Measurements from ENCODE around the gene TMTC2.

The TMTC2 gene

DNA sequence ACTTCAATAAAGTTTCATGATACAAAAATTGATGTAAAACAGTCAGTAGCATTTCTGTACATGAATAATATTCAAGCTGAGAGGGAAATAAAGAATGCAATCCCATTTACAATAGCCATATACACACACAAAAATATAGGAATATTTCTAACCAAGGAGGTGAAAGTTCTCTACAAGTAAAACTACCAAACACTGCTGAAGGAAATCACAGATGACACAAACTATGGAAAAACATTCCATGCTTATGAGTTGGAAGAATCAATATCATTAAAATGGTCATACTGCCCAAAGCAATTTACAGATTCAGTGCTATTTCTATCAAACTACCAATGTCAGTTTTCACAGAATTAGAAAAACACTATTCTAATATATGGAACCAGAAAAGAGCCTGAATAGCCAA, 272.3 kb downstream of the TMTC2 start:
- DNase-seq: no peak

DNA sequence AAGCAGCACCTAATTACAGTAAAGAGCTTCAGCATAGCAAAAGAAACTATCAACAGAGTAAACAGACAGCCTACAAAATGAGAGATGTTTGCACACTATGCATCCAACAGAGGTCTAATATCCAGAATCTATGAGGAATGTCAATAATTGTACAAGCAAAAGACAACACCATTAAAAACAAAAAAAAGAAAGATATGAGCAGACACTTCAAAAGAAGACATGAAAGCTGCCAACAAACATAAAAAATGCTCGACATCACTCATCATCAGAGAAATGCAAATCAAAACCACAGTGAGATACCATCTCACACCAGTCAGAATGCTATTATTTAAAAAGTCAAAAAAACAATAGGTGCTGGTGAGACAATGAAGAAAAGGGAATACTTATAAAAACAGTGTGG, 273.1 kb downstream of the TMTC2 start:
- no peak for DNase-seq

DNA sequence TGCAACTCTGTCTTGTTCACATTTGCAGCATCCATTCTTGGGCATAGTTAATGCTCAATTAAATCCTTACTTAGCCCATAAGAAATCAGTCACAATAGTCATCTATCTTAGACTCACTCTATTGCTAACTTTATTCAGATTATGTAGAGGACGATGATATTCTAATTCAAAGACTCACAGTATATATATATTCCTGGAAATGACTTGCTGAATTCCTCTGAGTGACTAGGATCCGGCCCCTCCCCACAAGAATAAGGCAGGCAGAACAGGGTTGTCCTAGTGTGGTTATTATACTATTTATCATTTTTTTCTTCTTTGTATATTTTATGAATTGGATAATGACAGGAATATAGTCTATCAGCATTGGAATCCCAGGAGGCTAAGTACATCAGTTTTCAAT, 275.1 kb downstream of the TMTC2 start:
- no peak for DNase-seq

DNA sequence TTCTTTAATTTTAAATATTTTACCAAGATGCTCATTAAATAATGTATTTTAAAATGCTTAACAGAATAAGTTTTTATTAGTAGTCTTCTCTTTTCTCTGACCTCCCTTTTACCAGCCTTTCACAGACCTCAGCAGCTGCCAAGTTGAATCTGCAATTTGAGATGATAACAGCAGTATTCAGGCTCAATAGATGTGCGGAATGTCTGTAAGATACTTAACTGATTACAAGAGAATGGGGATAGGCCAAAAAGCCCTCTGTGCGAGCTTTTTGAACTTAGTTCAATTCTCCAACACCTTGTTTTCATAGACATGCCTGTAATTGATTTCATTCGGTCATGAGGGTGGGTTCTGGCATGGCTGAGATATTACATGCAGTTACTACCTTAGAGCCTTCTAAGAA, 277.2 kb downstream of the TMTC2 start:
- no peak for DNase-seq

DNA sequence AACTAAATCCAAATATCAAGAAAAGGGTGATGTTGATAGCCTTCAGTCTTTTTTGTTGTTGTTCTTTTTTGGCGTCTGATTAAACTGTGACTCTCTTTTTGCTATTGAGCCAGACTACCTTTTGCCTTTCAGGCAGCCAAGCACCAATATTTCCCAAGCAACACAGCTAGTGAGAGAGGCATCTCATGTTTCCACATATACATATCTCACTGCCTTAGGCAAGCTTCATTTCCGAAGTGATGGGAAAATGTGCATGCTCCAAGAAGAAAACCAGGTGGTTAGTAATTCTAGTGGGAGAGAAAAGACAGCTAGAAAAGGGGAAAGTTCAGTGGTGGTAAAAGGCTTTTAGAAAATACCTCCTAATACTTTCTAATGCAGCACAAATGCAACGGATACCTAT, 277.7 kb downstream of the TMTC2 start:
- no peak for DNase-seq

DNA sequence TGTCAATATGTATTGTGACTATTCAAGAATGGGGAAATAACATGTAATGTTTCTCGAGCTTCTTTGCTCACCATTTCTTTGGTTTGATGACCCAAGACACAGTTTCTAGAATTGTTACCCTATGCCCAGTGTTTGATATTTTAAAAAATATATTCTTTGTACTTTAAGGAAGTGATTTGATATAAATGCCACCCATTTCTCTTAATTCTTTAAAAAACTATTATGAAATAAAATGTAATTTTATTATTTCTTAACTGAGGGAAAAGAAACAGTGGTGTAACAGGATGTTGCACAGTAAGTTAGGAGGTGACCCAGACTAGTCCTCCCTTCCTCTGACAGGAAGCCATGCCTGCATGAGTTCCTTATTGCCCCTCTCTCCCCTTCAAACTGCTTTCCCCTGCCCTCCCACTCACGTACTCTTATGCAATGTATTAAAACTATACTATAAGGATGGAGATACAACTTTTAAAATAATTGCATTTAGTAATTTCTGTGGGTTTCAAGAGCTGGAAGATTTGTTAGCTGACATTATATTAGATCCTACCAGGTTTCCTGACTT, 279.4 kb downstream of the TMTC2 start:
- DNase-seq: no peak

DNA sequence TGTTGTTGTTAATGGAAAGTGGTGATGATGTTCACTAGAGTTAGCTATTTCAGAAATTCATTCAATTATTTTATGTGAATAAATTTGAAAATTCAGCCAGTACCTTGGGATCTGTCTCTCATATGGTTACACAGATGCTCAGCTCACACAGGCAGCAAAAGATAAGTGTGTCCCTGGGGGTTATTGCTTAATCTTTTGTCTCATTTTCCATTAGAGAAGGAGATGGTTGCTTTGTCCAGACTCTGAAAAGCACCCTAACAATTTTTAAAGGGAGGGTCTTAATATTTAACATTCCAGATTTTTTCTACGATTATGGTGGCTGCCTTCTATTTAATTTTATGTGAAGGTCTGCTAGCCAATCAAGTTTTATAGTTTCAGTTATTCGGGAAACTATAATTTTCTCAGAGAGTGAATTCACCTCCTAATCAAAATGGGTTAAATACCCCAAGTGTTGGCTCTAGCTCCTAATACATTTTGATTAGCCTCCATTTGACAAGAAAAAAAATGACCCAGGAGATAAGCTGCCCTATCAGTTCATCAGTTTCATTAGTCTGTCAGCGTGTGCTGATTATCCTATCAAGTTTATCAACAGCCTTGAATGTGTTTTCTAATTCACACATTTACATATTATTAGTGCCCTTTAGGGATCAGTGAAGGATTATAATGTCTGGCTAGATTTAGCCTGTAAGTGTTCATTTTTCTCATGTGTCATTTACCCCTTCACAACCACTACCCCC, 282.1 kb downstream of the TMTC2 start:
- no peak for DNase-seq

DNA sequence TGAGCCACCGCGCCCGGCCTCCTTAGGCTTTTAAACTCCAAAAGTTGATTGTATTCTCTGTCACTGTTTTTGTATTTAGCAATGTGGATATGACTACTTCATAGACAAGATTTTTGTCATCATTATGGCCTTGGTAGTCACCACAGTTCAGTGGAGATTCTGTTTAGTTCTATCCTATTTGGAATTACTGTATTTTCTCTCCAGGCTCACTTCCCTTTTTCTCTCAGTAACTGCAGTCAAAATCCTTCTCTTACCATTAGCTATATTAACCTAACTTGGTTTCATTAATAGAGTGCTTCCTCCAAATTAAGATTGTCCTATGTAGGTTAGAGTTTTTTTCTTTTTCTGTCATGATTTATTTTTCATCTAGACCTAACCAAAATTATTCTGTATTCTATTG, 283.9 kb downstream of the TMTC2 start:
- DNase-seq: no peak

DNA sequence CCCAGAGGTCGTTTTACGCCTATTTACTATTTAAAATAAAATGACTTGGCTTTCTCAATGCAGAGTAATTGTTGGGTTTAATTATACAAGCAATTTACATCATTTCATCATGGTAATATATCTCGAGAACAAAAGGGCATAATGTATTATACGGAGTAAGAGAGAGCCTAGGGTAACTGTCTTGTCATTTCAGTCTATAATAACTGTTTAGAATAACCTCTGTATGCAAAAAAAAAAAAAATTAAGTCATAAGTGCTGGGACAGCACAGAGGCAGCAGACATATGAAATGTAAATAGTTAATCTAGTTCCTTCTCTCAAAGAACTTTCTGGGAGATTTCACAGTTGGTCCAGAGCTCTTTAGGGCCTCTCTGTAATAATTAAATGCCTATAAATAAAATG, 284.9 kb downstream of the TMTC2 start:
- no peak for DNase-seq

DNA sequence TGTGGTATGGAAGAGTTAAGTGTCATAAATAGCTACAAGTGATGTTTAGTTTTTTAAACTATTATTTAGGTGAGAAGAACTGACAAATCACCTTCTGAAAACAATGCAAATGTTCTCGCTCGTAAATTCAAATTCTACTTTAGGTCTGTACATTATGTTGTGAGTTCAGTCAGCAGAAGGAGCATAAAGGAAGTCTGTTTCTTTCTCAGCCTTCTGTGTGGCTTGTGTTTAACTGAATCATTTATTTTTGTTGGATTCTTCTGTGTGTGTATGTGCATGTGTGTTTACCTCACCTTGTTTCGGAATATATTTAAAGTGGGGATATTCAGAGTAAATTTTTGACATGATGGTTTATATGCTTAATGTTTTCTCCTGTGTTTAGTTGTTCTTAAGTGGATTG, 285.9 kb downstream of the TMTC2 start:
- no peak for DNase-seq

DNA sequence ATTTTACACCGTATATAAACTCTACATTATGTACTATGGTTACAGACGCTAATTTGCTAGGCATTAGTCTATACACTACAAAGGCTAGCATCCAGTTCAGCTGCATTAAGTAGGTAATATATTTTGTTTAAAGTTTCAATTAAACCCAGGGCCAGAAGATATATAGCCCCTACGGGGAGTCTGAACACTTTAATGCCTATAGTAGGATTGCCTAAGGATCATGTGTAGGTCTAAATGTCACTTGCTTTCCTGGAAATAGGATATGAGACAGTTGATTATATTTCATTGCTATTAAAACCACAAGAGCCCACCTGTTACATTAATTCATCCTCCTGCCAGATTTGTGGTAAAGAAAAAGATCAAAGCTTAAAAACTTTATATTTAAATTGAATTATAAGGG, 286.9 kb downstream of the TMTC2 start:
- DNase-seq: no peak

DNA sequence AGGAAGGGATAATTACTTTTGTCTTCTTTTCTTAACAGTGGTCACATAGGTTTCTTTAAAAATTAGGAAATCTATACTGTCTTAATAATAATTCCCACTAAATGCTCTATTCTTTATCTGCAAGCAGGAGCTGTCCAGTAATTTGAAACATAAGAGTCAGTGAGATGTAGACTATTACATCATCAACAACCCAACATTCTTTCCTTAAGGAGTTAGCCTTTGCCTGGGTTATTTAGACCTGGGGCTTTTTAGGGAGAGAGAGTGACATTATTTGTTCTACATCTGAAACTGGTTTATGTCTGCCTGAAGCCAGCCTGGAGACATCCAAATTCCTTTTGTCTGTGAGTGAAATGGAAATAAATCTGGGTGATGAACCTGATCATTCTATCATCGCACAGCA, 294.4 kb downstream of the TMTC2 start:
- DNase-seq: no peak

DNA sequence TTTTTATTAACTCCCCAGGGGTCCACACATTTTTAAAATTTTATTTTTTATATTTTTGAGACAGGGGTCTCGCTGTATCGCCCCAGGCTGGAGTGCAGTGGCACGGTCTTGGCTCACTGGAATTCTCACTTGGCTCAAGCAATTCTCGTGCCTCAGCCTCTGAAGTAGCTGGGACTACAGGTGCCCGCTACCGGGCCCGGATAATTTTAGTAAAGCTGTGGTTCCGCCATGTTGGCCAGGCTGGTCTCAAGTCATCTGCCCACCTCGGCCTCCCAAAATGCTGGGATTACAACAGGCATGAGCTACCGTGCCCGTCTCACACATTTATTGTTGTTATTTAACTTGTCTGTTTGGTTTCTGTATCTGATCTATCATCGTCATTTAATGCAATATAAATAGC, 307.4 kb downstream of the TMTC2 start:
- no peak for DNase-seq

DNA sequence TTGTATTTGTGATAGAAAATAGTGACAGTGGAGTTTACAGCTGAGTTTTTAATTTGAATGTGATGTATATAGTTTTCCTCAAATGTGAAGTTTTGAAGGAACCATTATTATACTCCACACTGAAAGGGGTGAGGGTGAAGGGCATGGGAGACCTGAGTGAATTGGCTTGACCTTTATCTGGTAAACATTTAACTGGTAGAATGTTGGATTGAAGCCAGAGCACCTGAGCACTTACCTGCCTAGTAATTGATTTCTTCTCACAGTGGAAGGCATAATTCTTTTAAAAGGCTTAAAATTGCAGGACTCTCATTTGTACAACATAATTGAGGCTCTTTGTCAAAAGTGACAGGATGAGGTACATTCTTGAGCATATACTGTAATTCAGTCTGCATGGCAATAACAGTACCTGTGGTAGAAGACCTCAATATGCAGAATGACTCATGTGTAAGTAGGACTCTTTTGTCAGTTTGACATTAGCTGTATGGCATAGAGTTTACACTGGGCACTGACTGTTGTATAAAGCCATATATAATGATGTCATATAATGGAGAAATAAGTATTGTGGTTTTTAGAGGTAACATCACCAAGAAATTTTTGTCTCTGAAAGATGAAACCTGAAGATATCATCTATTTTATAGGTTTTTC, 309.6 kb downstream of the TMTC2 start:
- DNase-seq: no peak

DNA sequence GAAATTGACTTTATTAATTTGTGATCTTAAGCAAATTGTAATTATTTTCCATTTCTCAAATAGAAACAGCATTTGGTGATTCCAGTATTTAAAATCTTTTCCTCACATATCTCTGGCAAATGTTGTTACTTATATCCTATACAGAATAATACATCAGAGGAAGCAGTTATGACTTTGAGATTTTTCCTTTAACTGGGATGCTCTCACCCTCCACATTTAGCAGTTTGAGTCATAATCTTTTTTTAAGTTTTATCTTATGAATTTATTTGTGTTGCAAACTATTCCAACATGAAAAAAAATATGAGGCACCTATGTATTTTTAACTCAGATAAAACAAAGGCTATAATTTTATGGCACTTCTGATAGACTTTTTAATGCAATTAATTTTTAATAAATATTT, 311.8 kb downstream of the TMTC2 start:
- no peak for DNase-seq

DNA sequence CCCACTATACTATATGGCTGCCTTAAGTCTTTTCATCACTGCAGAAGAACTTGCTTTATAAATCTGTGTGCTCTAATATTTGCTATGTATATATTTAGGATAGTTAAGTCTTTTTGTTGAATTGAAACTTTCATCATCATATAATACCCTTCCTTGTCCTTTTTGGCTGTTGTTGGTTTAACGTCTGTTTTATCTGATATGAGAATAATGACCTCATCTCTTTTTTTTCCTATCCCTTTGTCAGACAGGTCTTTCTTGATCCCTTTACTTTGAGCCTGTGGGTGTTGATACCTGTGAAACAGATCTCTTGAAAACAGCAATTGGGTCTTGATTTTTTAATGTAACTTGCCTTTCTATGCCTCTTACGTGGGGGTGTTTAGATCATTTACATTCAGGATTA, 316.3 kb downstream of the TMTC2 start:
- DNase-seq: no peak

DNA sequence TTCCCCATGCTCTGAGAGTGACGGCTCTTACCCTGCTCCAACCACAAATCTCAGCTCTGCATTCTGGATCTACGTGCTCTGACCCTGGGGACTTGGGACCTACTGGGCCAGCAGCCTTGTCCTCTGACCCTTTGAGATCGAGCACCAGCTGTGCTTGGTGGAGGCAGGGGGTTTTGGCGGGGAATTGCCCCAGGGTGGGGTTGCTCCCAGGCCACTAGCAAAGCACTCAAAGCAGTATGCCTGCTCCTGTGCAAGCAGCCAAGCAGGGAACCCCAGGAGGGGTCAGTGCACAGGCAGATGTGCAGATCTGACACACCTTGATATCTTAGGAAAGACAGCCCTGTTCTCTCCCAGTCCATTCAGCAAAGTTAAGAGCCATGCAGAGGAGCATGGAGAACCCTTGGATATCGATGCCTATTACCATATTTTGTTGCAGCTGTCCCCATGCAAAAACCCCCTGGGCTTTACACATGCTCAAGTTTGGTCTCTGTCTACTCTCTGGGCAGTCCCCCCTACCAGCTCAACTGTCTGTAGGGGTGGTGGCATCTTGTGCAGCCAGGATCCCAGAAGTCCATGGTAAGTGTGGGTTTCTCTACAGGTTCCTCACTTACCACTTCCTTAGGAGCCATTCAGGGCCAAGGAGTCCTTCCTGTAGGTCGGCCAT, 319.0 kb downstream of the TMTC2 start:
- no peak for DNase-seq

DNA sequence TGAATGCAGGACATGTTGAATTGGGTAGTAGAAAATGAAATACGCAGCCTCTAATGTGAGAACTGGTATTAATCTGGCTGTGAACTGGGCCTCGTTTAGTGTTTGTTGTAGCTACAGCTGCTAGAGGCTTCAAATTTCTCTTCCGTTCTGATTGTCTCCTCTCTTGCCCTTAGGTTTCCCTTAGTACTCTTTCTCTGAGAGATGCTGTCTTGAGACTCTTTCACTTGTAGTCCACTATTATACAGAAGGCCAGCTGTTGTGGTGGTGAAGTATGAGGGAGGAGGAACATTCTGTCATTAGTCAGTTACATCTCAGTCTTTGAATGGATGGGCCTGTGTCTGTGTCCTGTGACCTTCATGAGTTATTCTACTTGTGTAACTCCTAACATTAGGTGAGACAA, 322.0 kb downstream of the TMTC2 start:
- no peak for DNase-seq

DNA sequence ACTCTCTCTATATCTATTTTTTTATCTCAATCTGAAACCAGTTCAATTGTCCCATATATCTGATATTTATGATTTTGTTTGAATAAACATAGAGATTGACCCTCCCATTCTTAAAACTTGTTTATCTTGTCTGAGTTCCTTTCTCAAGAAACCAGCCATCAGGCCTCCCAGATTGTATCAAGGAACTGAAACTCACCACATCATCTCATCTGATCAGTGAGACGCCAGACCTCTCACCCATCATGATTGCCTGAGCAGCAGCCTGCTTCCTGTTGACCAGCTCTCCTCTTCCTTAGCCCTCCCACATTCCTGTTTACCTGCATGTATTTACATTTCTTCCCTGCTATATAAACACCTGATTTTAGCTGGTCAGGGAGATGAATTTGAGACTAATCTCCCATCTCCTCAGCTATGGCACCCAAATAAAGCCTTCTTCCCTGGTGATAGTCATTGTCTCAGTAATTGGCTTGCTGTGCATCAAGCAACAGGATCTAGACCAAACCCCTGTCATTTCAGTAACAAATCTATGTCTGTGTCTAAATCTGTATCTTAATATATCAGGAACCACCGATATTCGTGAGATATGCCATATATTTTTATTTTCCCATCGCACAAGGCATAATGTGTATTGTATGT, 323.6 kb downstream of the TMTC2 start:
- no peak for DNase-seq

DNA sequence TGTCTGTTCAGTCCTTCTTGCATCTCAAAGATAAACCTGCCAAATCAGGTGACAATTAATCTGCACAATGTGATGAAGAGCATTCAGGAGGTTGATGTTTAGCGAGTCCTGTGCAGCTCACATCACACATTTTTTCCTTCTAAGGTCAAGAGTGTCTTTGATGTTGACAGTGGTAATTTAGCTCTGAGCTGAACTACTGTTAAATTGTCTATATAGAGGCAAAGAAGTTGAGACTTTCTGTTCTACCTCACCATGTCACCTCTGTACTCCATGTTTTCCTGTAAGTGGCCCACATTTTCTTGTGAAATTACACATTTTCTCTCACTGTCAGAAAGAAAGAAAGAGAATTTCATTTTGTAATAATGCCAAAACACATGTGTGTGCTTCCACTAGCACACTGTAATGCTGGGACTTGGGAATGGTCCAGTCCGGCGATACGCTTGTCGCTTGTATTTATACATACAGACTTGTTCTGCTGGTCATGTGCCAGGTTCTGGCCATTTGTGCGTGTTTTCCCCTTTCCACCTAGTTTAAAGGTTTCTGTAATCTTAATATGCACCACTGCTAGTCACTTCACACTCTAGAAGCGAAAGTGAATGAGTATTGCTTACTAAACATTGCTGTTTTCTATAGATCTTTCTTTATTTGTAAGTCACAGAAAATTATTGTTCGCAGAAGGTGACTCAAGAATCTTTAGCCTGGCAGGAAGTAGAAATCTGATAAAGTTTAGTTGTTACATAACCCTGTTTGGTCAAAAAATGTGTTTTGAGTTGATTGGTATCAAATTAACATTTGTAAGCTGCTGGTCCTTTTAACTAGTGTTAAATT, 328.9 kb downstream of the TMTC2 start:
- DNase-seq: no peak

DNA sequence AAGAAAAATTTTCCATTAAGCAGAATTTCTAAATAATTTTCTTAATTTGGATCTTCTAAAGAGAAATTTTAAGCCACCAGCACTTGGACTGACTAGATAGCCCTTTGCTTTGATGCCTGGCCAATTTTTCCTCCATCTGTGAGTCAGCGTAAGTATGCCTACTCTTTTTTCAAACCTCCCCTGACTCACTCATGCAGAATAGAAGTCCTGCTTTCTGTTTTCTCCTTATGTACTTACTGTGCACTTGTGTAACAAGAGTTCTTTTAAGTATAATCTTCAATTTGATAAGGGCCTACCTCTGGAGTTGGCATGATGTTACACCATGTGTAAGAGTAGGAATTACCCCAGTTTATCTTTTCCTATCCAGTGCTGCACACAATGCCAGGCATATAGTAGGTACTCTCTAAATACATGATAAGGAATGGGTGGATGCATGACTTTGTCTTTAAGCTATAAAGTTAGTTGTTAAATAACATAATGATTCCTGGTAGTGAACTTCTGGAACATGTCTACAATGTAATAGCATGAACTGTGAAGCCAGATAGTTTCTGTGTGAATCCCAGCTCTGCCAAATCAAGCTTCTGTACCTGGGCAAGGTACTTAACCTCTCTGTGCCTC, 329.6 kb downstream of the TMTC2 start:
- no peak for DNase-seq

DNA sequence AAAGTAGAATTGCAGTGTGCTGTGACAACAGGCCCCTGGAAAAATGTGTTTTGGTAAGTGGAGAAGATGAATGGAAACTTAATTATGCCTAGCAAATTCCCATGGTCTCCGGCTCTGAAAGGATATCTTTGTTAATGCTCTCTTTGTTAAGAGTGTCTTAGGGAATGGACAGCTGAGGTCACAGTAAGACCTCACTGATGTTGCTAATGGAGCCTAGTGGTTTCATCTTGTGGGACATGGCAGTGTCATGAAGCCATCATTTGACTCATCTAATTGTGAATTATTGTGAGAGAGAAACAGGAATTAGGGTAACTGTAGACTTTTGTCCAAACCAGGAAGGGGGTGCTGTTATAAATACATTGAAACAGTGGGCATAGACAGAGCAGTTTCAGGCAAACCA, 330.3 kb downstream of the TMTC2 start:
- no peak for DNase-seq

All from T-helper 9 cell (primary cell).